Activated CD4-positive, alpha-beta T cell treated with anti-CD3 and anti-CD28 coated beads, Interleukin-2, amount 50 U/mL, for 1 hour (primary cell): ENCODE measurements around the gene APMAP.

ENCODE experiments used
- DNase-seq: peaks from one replicate; pipeline ENCODE4 v3.0.0-alpha.2; 2020

Gene APMAP

DNA sequence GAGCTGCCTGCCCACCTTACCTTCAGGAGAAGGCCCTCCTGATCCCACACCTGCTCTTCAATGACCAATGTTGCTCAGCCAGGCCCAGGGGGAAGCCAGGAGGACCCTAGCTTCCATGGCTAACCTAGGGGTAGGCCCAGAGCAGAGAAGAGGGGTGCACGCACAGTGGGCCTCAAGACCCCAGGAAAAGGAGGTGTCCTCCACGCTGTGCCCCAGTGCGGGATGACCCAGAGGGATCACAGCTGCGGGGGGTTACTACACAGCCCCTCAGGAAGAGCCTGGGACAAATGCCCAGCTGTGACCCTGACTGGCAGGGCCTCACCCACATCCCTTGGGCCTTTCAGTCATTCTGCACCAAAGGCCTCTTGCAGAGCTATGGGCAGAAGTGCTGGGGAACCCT lies 31.6 kb upstream of the APMAP start:
- no peak for DNase-seq

DNA sequence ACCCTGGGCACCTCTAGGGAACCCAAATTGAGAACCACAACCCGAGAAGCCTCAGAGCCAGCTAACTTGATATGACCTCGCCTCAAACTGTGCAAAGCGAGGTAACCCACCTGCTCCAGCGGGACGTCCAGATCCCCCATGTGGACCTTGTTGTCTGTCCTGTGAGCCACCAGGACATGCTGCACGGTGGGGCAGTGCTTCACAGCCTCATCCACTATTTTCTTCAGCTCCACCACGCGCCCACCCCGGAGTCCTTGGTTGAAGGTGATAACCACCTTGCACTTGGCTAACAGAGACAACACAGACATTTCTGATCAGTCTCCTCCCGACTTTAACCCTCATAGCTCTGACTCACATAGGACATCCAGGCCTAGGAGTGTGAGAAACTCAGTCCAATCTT lies 30.8 kb upstream of the APMAP start:
- no peak for DNase-seq

DNA sequence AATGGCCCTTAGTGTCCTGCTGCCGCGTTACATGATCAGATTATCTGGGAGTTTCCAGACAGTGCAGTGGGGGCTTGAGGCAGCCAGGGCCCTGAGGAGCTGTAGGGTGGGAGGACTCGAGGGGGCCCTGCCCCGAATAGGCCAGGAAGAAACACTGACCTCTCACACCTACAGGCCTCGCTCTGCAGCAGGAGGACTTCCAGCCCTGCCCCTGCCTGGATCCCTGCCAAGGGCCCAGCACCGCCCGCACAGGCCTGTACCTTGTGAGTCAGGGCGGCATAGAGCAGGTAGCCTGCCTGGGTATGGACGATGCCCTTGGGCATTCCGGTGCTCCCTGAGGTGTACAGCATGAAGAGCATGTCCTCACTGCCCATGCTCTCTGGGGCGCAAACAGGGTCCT lies 30.1 kb upstream of the APMAP start:
- no peak for DNase-seq

DNA sequence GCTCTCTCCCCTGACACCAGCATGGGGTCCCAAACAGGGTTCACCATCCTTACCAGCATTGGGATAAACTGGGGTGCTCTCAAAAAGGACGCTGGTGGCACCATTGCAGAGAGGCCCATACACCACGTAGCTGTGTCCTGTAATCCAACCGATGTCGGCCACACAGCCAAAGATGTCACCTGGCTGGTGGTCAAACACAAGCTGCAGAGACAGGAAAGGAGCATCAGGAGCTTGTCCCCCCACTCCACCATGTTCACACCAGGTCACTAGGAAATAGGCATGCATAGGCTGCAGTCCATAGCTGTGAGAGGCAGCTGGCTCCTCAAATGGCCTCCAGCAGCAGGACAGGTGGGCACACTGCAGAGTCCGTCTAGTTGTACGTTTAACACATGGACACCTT lies 28.8 kb upstream of the APMAP start:
- DNase-seq: no peak

DNA sequence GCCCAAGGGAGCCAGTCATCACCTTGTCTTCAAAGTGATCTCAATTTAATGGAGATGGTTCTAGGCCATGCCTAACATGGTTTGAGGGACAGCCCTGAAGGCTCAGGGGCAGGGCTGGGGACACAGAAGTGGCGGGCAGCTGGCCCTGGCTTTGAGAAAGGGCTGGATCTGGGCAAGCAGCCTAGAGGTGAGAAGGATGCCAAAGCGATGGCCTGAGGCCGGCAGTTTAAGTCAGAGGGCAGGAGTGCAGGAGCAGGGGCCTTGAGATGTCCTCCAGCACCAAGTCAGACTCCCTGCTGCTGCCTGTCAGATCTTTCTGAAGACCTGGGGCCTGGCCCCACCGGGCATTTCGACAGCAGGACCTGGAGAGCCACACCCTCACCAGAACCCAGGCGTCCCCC lies 28.4 kb upstream of the APMAP start:
- no peak for DNase-seq

DNA sequence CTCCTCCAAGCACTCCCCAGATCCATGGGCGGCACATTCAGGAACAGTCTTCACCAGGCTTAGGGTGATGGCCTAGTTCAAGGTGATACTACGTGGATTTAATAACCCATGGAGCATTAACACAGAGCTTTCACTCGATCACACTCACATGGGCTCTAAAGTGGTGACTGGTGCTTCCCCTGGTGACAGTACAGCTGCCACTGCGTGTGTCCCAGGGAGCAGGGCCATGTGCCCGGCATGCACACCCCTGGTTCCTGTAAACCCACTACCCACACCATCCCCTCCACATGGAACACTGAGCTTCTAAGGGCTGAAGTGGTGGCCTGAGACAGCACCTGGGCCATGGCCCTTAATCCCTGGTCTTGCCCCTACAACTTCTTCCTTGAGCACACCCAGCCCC lies 27.8 kb upstream of the APMAP start:
- DNase-seq: no peak

DNA sequence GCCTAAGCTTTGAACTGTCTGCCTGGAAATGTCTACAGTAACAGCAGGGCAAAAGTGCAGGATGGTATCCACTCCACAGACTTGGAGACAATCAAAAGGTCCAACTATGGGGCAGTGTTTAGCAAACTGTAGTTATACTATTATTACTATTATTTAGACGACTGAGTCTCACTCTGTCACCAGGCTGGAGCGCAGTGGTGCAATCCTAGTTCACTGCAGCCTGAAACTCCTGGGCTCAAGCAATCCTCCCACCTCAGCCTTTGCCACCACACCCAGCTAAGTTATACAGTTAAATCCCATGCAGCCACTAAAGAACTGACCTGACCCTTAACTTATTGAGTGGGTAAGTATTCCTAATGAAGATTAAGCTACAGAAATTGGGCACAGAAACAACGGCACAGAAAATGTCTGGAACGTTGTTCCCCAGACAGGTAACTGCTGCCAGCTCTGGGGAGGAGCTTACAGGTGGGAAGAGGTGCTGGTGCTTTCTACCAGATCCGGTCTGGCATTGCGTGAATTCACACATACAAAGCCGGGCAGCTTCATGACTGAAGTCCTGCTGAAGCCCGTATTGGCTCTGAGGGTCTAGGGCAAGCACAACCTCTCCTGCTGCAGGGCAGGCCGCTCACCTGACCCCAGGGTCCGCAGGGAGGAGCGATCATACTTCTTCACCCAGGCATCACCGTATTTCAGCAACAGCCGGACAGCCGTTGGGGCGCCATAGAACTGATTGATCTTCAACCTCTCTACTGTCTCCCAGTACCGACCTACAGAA lies 27.0 kb upstream of the APMAP start:
- DNase-seq: no peak

DNA sequence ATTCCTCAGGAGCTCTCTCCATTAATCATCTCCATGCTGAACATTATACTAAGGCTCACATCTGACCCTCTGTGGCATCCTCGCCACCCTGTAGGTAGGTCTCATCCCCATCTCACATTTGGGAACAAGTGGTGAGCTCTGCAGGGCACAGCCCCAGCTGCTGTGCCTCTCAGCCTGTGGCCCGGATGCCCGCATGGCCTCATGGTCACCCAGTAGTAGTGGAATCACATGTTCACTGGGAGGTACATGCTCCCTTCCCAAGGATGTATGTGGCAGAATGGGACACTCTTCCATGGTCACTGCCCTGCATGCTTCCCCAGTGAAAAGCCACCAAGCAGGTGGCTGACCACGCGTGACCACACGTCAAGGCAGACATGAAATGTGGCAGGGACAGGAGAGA lies 26.3 kb upstream of the APMAP start:
- DNase-seq: no peak

DNA sequence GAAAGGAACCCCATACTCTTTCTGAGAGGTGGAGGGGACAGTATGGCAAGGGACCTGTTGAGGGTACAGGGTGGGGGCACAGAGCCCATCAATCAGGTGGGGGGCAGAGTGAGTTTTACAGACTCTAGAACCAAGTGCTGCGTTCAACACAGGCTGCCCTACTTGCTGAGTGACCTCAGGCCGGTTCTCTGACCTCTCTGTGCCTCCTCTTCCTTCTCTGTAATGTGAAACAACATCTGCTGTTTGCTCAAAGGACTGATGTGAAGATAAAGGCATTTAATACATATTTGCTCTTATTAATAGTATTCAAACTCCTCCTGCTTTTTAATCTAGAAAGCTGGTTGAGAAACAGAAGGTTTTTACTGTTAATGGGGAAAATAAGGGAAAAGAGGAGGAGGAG lies 25.9 kb upstream of the APMAP start:
- DNase-seq: no peak

DNA sequence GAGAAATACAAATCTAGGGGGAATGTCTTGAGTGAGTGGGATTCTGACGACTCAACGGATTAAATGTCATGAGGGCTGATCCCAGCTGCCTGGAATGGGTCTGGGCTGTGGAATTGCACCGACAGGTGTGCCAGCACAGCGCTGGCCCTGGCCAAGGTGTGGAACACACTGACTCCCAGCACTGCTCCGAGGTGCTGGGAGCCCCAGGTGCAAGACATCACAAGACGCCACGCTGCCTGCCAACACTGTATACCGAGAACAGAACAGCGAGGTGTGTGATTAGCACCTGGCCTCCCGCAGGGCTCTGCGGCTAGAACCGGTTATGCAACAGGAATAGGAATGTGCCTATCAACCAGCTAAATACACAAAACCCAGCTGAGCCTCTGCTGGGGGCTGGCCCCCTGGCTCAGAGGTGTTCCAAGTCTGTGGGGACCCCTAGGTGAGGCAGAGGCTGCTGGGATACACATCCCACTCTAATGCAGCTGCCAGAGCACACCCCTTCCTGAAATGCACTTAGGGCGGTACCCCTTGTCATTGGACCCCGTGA lies 24.8 kb upstream of the APMAP start:
- DNase-seq: no peak

DNA sequence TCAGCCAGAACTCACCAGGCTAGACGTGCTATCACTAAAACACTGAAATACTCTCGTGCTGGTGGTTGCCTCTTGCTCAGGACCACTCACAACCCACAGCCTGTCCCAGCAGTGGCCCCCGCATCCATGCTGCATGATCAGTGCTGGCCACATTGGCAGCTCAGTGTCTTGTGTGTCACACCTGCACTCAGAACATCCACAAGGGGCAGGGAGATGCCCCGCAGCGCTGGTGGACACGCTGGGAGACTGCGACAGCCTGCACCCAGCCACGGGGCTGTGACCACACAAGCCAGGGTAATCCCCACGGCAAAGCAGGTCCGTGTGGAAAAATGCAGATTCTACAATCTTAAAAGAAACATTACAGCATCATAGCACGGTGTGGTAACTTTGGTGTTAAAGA lies 23.9 kb upstream of the APMAP start:
- DNase-seq: no peak

DNA sequence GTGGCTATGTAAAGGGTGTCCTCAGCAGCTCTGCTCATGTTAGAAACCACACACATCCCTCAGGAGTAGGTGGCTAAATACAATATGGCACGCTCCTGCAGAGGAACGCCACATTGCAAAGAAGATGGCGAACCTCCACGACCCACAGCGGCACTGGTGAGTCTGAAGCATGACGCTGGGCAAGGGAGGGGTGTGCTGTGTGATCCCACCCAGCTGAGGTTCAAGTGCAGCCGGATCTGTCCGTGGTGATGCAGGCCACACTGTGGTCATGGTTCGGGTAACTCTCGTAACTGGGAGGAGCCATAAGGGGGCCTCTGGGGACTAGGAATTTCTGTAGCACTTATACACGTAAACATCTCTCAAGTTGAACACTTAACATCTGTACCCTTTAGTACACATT lies 23.4 kb upstream of the APMAP start:
- no peak for DNase-seq

DNA sequence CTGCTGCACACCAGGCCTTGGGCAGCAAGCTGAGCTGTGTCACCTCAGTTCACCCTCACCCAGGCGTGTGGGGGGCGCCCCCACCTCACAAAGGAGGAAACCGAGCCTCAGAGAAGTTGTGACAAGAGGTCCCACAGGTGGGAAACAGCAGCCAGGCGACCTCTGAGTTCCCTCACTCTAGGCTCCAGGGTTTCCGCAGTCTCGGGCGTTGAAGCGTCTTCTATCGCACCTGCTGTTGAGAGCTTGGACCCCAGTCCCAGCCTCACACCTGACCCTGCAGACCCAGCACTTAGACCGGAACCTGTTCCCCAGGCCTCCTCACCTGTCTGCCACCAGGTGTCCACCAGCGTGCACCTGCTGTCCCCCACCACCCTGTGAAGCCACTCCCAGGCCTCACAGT lies 22.3 kb upstream of the APMAP start:
- no peak for DNase-seq

DNA sequence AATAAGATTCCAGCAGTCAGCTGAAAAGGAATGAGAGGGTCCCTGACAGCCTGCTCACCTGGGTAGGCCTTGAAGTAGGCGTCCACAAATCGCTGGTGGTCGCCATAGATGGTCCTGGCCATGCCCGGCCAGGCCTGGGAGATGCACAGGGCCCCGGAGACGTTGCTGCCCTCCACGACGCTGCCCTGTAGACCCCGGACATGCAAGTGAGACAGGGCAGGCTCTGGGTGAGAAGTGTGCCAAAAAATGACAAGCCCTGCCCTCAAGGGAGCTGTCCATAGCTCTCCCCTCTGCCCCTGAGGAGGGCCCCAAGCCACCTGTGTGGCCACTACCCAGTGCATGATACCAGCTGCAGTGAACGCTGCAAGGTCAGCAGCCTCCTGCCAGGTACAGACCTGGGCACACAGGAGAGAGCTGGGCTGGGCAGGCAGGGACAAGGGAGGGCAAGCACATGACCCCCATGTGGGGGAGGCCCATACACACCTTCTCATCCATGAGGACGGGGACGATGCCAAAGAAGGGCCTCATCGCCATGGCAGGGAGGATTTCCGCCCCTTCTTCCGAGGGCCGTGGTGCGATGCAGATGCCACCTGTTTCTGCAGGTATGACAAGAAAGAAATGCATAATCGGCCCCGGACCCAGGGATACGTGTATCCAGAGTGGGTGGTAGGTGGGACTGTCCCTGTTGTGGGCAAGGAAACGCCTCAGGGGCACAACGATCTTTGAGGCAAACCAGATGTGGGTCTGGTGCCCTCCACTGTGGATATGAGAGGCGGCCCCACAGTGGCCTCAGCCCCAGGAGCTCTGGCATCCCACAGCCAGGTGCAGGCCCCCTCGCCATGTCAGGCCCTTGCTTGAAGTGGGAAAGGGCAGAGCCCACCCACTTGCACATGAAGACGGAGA lies 21.2 kb upstream of the APMAP start:
- no peak for DNase-seq

DNA sequence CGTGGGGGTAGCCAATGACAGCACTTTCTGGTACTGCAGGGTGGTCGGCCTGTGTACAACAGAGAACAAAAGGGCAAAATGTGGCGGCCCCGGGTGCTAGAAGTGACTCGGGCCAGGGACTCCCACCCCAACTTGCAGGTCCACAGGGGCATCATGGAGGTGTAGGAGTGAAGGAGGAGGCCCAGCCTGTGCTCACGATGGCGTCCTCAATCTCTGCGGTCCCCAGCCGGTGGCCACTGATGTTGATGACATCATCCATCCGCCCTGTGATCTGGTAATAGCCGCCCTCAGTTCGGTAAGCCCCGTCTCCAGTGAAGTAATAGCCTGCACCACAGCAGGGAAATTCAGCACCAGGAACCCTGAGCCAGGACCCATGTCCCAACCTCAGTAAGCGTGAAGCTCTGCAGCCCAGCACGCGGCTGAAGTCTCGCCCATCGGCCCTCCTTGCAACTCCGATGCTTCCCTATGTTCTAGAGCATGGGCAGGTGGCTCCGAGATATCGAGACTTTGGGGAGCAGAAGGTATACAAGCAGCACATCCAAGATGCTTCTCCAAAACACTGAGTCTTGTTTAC lies 20.2 kb upstream of the APMAP start:
- no peak for DNase-seq

DNA sequence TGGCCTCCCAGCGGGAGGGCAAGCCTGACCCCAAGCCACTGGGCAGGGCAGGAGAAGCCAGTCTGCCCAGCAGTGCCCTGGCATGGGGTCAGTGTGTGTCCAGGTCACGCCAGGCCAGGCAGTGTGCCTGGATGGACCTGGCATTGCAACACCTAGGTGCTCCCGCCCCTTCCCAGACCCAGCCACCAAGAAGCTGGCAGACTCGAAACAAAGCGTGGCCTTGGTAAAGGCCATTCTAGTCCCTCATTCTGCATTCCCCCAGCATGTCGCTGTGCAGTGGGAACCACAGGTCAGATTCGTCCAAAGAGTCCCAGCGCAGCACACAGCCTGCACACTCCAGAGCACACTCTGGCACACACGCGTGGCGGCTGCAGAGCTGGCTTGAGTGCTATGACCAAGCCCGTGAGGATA lies 19.3 kb upstream of the APMAP start:
- DNase-seq: no peak

DNA sequence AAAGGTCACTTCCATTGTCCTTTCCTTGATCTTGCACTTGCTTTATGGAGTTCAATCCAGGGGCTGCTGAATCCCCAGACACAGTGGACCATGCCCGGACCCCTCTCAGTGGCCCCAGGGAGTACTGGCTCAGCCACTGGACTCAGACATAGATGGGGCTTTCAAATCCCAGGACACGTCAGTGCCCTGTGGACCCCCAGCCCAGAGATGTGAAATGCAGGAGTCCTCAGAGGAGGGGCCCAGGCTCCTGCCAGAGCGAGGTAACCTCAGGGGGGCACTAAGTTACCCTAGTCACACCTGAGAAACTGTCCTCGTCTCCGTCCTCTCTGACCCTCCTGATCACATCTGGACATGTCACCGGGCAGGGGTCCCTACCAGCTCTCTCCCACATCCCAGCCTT lies 18.7 kb upstream of the APMAP start:
- no peak for DNase-seq

DNA sequence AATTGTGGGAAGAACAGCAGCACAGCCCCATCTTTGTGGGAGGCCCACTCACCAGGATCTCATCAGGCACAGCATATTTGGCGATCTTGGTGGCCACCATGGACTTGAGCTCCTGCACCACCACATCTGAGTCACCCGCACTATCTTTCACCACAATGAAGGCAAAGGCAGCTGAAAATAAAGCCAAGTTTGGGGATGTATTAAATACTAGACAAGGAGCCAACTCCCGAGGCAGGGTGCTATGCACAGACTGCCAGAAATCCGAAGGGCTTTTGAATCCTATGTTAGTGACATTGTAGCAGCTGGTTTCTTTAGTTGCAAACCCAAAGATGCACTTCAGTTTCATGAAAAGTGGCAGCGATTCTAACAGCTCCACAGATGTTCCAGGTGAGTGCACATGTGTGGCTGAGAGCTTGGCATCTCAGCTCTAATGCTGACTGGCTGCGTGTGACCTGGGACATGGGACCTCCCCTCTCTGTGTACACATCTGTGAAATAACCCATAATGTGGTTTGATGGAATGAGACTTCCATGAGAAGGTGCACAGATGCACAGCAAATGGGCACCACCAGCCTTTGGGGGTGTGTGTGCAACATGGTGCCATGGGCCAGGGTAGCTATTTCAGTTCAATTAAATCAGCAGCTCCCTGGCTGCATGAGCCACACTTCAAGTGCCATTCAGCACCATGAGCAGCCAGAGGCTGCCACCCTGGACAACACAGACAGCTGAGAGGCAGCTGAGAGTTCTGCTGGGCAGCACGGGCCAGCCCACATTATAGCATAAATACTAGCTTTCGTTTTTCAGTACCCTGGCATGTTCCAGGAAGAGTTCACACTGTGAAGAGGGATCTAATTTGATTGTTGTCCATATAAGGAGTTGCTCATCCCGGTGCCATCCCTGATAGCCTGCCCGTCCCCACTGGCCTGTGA lies 16.9 kb upstream of the APMAP start:
- no peak for DNase-seq

DNA sequence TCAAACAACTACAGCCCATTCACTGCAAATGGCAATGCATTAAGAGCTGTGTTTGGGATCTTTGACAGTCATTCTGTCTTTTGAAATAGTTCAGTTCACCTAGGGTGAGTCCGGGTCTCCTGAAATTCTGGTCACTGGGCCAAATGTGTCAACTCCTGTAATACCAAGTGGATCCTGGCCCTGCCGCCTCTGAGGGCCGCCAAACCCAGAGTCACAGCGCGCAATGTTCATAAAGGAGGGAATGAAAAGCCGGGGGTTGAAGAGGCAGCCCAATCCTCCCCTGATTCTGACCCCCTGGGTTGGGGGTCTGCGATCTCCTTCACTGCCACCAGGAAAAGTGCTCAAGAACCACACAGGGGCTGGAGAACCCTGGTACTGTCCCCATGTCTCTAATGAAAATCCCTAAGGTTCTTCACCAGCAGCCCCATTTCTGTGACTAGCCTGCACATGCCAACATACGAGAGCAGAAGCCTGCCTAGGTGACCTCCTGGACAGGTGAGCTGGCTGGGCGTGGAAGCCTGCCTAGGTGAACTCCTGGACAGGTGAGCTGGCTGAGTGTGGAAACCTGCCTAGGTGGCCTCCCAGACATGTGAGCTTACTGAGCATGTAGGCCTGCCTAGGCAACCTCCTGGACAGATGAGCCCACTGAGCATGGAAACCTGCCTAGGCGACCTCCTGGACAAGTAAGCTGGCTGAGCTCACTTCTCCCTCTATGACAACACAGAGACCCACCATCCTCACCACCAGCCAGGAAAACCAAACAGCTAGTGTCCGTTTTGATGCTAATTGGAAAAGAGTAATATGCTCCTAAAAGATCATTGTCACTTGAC lies 16.1 kb upstream of the APMAP start:
- DNase-seq: no peak

DNA sequence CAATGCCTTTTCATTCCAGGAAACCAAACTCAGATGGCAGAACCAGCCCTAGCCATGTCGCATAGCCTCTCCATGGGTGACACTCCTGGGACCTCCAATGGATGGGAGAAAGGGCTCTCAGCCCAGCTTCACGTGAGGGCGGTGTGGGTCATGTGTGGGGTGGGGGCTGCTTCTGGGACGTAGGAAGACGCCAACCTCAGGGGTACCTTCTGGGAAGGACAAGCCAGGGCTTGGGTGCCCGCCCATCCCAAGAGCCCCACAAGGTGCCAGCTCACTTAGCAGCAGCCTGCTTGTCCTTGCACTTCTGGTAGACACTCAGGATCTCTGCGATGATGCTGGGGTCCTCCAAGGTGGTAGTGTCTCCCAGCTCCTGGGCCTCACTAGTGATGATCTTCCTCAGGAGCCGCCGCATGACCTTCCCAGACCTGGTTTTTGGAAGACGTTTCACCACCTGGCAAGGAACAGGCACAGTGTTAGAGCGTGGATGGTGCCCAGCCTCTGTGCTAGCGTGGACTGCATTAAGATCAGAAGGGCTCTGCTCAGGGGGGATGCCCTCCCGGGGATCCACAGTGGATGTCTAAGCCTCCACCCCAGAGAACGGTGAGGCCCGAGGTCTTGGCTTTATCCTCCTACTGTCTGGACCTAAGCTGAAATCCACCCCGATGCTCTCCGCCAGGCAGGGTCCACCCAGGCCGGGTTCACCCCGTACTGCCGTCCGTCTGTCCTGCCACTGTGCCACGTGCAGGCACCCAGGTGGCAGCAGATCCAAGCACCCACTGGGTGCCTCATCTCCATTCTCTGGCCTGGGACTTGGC lies 15.1 kb upstream of the APMAP start:
- no peak for DNase-seq
